ENCODE measurements around the gene RASGRP2.

RASGRP2 gene

DNA sequence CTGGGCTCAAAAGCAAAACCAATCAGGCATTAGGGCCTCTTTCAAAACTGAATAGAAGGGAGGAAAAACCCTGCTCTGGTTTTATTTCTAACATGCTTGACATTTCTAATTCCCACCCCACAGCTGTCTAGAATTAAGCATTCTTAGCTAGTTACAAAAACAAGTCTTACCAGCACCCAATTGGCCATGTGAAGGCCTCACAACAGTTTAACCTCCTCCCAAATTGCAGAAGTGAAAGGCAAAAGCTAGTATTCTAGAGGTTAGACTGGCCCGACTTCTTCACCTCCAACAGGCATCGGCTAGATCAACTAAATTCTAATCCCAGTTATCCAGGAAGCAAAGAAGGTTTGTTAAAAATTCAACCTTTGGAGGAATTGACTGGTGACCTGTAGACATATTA is 27.9 kb upstream of the RASGRP2 start:
- DNase-seq (ENCODE audit: low read depth, low spot score): no peak

DNA sequence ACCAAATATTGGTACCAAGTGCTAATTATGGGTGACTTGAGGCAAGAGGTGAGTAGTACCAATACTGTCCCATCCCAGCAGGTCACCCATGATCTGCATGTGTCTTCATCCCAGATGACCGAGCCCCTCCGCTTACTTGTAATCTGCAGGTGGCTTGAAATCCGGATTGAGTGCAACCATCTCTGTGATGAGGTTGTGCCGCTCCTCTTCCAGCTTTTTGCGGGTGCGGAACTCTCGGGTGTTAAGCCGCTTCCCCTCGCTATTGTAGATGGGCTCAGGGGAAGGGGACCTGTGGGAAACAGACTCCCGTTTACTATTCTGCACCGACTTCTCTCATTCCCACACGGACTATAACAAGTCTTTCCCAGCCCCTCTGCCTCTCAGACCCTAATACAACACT is 26.2 kb upstream of the RASGRP2 start:
- DNase-seq (ENCODE audit: low read depth, low spot score): no peak

DNA sequence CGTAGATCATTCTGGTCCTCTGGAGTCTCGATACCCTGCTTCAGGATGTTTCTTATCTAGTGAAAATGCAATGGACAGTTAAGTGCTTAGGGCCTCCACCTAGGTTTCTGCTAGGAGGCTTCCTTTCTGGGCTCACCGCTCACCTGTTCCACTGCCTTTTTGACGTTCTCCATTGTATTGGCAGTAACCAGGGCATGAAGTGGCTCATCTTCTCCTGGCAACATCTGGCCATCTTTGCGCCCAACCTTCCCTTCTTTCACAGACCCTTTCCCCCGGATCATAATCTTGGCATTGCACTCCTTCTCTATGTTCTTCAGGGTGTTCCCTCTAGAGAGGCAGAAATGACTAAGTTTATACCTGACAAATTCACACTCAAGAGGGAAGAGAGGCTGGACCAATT is 25.3 kb upstream of the RASGRP2 start:
- DNase-seq (ENCODE audit: low read depth, low spot score): no peak

DNA sequence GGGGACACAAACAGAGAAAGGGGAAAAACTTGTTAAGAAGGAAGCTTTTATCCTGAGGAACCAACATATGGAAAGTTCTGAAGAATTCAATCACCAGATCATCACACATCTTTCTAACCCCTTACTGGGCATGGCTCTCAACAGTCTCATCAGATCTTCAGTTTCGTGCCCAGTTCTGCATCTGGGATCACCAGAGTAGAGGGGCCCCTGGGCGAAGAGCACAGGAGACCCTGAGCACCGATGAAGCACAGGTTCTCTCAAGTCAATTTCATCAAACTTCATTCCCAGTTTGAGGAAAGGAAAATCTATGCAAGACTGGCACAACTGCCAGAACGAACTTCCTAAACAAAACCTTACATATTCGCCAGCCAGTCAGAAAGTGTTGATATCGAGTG is 24.4 kb upstream of the RASGRP2 start:
- no peak for DNase-seq (ENCODE audit: low read depth, low spot score)

DNA sequence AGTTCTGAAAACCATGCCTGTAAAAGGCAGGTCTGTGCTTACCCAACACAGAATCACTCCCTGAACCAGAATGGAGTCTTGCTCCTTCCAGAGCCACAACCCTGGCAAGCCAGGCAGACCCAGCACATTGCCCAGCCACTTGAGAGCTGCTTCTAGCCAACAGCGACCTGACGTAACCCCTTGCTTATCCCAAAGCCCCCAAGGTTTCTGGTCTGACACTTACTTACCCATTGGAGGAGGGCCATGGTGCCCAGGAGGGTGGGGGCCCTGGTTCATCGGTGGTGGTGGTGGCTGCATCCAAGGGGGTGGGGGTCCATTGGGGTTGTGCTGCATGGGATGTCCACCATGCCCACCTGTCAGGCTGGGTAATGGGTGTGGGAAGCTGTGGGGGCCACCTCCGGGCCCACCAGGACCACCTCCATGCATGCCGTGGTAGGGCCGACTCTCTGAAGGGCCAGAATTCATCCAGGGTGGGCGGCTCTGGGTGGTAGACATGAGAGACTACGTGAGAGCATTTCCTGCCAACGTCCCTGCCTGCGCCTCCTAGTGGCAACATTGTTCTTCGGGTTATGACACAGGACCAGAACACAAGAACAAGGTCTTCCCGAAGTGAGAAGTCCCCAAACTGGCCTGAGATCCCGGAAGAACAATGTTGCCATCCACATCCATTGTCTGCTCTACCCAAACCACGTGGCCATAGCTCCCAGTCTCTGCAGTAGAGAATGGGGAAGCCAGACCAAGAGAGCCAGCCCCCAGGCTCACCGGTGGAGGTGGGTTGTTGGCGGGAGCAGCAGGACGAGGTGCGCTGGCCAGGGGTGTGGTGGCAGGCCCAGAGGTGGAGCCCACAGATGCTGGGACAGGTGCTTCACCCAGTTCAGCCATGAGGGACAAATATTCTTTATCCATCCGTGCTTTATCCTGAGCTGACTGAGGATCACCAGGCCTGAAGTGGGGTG is 23.7 kb upstream of the RASGRP2 start:
- no peak for DNase-seq (ENCODE audit: low read depth, low spot score)

DNA sequence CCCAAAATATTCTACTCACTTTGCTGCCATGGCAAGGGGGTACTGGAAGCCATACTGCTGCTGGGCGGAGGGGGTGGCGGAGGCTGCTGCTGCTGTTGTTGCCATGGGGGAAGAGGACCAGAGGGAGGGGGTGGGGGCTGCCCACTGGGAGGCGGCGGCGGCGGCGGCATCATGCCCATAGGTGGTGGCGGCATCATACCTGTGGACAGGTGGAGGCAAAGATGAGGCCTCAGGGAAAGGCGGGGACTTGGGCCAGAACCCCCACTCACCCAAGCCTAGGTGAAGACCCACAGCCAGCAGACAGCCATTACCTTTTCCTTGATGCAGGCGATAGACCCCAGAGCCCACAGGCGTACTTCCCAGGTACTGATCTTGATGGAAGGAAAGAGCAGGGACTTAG is 22.9 kb upstream of the RASGRP2 start:
- DNase-seq (ENCODE audit: low read depth, low spot score): no peak

DNA sequence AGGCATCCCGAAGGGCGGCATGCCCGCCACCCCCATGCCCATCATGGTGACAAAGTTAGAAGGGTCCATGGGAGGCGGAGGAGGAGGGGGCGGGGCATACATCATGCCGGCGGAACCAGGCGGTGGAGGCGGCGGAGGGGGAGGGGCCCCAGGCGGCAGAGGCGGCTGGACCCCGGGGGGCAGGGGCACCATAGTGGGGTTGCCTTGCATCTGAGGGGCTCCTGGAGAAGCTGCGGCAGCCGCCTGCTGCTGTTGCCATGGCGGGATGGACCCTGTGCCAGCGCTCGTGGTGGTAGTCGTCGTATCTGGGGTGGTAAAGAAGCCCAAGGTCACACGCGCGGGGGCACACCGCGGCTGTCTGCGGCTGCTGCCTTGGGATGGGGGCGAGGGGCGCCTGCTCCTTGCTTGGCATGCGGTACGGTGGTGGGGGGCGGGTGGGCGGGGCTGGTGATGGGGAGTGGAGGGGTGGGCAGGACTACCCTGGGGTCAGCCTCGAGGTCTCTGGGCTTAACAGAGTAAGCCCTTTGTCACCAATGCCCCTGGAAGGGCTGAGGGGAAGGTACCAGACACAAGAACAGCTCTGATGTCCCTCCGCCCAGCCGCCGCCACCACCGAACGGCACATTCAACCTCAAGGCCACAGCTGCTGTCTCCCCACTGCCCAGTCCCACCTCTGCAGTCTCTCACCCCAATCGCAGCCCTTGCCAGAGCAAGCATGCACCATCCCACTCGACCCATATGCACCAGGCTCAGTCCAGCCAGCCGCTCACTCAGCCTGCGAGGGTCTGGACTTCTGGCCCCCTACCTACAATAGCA is 22.1 kb upstream of the RASGRP2 start:
- no peak for DNase-seq (ENCODE audit: low read depth, low spot score)

DNA sequence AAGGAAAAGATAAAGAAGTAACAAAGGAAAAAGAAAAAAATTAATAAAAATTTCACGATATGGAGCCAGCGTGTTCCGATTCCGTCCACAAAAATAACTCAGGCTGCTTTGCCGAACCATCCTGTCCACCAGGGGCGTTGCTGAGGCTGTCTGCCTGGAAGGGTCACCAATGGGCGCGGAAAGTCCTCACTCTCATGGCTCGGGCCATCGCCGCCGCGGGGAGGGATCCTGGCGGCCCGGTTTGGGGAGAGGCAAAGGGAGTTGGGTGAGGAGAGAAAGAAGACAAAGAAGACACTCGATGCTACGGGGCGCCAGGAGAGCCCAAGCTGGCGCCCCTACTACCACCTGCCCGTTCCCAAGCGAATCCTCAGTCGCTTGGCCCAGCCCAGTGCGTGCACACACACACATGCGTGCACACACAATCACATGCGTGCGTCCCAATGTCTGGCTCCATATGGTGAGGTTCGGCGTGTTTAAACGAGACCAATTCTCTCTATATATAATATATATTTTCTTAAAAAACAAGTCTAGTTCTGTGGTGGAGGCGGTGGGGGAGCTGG is 21.4 kb upstream of the RASGRP2 start:
- DNase-seq (ENCODE audit: low read depth, low spot score): no peak

DNA sequence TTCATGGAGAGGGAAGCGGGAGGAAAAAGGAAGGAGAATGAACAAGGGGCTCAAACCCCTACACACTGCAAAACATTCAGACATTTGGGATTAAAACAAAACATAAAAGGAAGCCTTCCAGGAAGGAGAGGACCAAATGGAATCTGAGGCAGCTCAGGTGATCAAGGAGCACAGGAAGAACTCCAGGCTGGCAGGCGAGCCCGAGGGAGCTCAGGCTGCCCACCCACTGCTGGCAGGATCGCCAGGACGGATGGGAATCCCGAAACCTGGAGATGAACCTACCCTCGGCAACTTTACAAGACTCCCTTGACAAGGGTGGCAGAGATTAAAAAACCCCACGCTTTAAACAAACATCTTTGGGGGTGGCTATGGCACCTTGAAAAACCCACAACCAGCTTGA is 20.8 kb upstream of the RASGRP2 start:
- DNase-seq (ENCODE audit: low read depth, low spot score): no peak

DNA sequence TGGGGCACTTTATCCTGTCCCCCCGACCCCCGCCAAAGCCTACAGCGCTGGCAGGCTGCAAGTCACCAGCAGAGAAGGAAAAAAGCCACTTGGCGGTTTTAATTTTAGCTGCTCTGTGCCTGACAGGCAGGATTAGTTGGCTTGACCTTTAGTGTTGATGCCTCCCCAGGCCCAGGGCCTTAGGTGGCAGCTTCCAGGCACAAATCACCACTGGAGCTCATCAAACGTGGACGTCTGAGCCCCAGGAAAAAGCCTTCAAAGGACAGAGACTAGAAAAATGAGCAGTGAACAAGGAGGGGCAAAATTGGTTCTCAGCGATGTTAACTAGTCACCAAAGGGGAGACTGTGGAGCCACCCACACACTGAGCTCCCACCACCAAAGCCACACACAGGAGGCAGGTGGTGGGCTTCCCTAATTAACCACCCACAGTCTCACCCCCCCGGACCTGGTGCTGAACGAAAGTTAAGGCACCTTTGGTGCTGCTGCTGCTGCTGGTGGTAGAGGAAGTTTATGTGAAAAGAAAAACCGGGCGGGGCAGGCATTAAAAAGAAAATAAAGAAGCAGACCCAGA is 20.2 kb upstream of the RASGRP2 start:
- DNase-seq (ENCODE audit: low read depth, low spot score): no peak

DNA sequence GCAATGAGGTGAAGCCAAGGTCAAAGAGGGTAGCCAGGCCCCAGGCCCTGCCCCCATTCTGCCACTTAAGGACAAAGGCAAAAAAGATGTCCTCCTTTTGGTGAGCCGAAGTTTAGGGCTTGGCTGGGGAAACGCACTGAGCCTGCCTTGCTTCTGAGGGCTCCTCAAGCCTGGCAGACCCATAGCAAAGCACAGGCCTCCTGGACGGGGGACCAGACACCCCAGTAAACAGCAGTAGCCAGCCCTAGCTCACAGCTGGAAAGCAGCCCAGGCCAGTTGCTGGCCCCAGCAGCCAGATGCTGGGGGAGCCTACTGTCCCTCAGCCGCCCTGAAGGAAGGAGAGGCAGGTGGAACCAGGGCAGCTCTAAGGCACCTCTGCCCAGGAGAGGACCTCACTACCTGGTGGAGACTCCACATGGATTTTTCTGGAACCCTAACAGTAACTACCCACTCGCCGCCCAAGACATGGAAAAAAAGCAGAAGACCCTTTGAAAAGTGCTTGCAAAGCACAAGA is 19.6 kb upstream of the RASGRP2 start:
- DNase-seq (ENCODE audit: low read depth, low spot score): no peak

DNA sequence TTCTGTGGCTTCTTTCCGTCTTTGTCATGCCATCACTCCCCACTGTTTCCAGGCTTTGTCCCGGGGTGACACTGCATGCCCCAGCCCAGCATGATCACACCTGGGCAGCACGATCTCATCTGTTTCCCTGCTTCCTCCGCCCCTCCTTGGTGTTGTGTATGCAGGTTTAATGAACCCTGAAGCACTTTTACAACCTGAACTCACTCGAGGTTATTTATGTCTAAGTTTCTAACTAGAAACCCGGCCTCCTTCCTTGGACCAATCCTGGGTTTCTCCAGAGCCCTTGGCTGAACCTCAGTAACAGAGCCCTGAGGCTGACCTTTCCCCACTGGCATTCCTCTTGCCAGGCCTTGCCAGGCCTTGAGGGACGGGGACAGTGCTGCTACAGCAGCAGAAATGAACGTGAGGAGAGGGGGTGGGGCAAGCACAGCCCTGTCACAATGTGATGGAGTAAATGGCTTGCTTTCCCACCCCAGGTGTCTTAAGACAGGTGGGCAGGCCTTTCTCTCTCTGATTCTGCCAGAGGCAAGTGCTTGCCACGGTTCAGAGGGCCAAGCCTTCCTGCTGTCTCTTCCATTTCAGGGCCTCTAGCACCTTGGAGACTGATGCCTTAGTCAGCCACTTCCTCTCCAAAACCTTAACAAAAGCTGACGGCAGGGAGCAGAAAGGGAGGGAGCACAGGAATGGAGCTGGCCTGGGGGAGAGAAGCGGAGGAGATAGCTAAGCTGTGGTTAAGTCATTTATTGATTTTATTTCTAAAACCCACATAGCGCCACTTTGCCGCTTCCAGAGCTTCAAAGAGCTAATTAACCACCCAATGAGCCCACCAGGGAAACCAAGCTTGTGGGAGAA is 19.0 kb upstream of the RASGRP2 start:
- no peak for DNase-seq (ENCODE audit: low read depth, low spot score)

DNA sequence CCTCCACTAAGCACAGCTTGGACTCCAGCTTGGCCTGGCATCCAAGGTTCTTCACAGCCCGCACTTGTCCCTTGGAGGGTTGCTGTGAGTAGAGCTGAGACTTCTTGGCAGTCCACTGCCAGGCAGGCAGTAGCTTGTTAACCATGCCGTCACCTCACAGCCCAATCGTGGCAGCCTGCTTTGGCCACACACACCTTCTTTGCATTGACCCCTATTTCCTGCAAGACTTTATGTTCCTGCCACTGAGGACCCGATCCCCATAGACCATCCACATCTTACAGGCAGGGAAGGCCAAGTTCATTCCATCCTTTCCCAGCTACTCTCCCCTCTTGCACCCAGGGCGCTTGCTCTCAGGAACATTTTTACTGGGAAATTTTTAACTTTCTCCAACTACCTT is 18.3 kb upstream of the RASGRP2 start:
- no peak for DNase-seq (ENCODE audit: low read depth, low spot score)

DNA sequence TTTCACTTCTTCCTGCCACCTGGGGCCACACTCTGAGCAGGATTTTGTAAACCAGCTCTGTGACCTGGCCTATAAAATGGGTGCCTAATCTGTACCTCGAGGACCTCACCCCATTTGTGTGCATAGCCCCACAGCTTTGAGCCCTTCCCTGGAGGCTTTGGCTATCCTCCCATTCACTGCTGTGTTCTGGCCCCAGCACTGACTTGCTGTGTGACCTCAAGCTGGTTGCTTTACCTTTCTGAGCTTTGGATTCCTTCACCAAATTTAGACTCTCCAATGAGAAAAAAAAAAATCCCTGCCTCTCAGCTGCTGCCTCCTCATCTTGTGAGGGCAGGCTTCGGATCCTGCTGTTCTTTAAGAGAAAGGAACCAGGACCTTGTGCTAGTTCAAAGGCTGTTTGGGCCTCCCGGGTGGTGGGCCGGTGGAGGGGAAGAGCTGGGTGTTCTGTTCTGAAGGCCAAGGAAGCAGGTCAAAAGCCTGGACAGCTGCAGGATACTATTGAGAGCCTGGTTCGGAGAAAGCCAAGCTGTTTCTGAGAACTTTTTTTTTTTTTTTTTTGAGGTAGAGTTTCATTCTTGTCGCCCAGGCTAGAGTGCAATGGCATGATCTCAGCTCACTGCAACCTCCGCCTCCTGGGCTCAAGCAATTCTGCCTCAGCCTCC is 16.9 kb upstream of the RASGRP2 start:
- DNase-seq (ENCODE audit: low read depth, low spot score): no peak

DNA sequence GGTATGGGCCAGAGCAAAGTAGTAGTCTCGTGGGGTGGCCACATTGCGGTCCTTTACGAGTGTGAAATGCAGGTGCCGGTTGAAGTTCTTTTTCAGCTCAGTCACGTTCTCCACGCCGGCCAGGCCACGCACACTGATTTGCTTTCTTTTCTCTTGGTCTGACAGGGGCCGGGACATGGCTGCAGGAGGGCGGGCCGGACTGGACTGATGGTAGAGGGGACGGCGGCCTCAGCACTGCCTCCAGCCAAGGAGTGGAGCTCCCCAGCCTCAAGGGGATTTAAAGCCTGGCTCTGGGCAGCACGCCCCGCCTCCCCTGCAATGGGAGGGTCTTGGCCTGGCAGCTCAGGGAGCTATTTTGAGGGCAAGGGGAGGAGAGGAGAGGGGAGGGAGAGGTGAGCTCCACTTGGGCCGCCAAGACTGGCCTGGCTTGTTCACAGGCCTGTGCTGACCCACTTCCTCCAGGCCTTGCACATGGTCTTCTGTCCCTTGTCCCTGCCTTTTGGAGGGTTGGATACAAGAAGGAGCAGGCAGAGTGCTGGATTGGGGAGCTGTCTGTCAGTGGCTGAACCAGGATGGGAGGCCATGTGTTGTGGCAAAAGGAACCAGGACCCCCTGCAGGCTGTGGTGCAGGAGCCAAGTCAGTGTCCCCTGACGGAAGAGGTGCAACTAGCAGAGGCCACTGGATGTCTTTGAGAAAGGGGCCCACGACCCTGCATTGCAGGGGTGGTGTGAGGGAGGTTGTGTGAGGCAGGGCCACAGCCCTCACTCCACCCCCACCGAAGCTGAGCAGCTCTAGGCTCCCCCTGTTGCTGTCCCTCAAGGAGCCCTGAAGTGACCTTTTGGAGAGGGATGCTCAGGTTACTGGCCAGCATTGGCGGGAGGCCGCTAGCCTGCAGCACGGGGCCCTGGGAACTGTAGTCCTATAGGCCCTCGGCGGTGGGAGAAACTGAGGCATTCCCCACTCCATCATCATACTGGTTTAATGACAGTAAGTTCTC is 16.1 kb upstream of the RASGRP2 start, which contains the start of gene PYGM:
PYGM (minus strand) TSS at position 253 of the 998 bp plus-strand sequence; CDS start at position 177, 76 bp downstream.
- DNase-seq (ENCODE audit: low read depth, low spot score): no peak

DNA sequence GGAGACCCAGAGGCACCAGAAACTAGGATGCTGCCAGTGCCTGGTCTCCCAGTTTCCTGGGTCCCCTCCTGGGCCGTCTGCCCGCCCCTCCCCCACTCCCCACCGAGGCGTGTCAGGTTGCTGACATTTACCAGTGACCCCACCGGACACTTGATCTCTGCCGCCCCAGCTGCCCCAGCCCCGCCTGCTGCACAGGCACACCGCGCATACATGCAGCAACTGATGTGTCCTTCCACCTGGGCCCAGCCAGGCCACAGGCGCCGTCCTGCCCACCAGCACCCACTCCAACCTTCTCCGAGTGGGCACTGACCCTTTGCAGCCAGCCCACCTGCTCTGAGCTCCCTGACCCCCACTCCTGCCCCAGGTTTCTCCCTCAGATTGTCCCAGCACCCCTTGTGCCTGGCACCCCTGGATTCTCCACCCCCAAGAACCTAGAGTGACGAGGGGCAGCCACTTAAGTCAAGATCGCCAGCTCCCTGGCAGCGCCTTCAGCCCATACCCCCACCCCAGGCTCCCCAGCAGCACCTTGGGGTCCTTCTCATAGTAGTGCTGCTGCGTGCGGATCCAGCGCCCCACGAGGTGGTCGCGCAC is 15.3 kb upstream of the RASGRP2 start:
- DNase-seq (ENCODE audit: low read depth, low spot score): no peak

DNA sequence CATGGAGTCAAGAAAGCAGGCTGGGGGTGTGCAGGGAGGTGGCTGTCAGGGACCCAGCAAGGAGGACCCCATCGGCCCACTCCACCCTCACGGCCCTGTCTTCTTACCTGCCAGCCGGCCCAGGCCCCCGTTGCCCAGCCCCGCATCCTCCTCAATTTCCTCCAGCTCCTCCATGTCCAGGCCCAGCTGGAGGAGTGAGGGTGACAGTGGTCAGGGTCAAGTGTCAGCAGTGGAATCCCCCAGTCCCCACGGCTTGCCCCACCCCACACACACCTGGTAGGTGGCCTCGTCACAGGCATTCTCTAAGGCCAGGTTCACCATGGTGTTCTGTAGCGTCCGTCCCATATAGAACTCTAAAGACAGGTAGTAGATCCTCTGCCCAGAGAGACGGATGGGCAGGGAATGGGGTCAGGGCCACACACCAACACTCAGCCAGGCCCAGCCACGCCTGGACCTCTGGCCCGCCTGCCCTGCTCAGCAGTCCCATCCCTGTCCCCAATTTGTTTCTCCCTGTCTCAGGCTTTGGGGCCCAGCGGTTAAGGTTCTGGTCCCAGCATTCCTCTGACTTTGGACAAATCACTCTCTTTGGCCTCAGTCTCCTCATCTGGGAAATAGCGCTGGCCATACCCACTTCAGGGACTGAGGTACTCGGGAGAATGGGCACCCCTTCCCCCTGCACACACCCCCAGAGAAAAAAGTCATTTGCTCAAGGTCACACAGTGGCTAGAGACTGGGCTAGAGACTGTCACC is 14.6 kb upstream of the RASGRP2 start:
- no peak for DNase-seq (ENCODE audit: low read depth, low spot score)
